GM21528 (cell line): ENCODE data around the gene RHOF.

Experiments used
- ATAC-seq: cut with Tn5 transposase; IDR thresholded peaks from one replicate; pipeline ENCODE4 v1.9.1; 2021; ENCODE audit warnings: mild to moderate bottlenecking, moderate library complexity; ENCODE audit not compliant: unreplicated experiment, low FRiP score

The RHOF gene

DNA sequence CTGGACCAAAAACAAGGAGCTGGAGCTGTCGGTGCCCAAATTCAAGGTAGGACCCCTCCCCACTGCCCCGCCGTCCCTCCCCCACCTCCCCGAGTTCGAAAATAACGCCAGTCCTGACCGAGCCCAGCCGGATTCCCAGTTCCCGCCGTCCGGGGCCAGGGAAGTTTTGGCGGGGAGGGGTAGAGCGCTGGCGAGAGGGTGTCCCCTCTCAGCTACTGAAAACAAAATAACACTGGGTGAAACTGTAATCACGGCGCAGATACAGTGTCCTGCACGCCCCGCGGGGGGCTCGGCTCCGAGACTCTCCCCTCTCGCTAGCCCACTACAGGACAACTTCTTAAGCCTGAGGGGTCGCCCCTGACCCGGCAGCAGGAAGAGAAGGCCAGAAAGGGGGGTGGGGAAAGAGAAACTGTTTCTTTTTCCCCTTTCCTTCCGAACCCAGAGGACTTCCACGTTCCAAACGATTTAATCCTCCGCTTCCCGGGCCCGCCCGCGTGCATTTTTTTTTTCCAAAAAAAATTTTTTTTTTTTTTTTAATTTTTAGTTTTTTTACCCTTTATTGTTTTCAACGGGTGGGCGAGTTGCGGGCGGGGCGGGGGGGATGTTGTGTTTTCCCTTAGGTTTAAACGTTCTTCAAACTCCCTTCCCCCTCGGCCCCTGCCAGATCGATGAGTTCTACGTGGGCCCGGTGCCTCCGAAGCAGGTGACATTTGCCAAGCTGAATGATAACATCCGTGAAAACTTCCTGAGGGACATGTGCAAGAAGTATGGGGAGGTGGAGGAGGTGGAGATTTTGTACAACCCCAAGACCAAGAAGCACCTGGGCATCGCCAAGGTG, 11.9 kb upstream of the RHOF start:
- no peak for ATAC-seq

DNA sequence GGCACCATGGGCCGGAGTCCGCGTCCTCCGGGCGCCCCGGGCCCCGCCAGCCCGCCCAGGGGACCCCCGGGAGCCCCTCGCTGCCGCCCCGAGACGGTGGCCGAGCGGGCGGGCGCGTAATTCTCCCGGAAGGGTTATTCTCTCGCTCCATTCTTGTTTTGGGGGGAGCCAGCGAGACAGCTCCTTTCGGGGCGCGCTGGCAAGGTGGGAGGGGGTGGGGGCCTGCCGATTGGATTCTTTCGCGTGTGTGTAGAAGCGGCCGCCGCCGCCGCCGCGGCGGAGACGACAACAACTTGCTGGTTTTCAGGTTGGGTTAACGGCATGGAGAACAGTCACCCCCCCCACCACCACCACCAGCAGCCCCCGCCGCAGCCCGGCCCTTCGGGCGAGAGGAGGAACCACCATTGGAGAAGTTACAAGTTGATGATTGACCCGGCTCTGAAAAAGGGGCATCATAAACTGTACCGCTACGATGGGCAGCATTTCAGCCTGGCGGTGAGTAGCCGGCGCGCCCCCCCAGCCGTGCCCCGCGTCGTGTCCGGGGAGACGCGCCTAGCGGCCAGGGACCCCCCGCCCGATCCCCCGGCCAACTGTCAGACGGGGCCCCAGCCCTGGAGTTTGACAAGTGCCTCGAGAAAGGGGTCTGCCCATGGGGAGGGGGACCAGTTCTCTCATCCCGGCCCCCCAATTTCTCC, 11.1 kb upstream of the RHOF start:
- no peak for ATAC-seq

DNA sequence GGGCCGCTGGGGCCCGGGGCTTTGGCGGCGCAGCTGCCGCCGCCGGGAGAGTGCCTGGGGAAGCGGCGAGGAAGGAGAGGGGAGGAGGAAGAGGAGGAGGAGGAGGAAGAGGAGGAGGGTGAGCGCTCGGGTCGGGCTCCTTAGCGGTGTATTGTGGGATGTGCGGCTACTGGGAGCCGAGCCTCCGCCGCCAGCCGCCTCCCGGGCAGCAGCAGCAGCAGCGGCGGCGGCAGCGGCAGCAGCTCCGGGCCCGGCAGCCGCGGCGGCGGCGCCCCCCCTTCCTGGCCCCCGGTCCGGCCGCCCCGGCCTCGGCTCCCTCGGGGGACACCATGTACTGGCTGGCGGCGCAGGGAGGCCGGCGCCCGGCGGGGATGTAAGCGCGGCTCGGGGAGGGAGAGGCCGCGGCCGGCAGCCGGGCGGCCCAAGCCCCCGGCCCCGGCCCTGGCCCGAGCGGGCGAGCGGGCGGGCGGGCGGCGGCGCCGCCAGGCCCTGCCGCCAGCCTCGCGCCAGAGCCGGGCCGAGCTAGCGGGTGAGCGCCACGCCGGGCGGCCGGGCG, 10.5 kb upstream of the RHOF start, which contains the start of gene SETD1B:
SETD1B (plus strand) TSS at position 149 of the 556 bp plus-strand sequence. CDS start 729 bp downstream, outside the sequence.
- no peak for ATAC-seq

DNA sequence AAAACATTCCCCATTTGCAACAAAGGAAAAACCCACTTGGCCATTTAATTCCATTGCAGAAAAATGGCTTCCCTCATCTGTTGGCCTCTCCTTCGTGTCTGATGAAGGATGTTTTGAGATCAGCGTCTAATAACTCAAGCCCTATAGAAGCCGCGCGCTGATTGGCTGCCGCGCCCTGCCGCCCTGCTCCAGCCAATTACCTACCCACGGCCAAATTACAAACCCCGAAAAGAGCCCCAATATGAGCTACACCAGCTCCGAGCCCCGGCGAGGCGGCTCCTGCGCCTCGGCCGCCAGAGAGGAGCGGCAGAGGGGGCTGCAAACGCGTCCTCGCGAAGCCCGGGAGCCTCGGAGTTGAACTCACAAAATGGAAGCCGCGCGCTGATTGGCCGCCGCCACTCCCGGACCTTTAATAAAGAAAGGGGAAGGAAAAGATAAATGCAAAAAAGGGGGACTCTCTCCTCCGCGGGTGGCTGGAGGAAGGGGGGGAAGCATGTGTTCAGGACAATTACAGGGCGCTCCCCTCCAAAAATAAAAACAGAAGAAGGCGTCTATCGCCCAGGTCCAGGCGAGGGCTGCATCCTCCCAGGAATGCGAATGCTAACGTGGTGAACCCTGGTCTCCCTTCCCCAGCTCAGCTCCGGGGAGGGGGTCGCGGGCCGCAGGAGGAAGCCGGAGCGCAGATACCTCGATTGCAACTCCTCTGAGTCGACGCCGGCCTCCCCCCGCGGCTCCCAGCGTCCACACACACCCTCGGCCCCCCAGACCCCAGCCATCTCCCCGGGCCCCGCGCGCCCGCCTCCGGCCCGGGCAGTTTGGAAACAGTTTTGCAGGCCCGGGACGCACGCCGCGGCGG, 9.6 kb upstream of the RHOF start:
- peak; percentile 37 for ATAC-seq

DNA sequence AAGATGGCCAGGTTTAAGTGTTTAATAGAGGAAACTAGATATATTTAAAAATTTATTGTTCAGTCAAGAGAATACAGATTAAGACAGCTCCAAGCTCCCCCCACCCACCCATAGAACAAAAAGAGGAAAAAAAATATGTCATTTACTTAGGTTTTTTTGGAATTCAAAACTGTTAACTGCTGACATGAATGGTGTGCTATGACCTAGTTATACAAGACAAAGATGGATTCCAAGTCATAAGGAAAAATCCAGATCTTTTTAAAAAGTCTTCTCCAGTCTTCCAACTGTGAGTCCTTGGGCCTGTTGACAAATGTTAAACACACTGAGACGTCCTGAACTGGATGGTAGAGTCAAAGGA, 9.0 kb upstream of the RHOF start:
- no peak for ATAC-seq

DNA sequence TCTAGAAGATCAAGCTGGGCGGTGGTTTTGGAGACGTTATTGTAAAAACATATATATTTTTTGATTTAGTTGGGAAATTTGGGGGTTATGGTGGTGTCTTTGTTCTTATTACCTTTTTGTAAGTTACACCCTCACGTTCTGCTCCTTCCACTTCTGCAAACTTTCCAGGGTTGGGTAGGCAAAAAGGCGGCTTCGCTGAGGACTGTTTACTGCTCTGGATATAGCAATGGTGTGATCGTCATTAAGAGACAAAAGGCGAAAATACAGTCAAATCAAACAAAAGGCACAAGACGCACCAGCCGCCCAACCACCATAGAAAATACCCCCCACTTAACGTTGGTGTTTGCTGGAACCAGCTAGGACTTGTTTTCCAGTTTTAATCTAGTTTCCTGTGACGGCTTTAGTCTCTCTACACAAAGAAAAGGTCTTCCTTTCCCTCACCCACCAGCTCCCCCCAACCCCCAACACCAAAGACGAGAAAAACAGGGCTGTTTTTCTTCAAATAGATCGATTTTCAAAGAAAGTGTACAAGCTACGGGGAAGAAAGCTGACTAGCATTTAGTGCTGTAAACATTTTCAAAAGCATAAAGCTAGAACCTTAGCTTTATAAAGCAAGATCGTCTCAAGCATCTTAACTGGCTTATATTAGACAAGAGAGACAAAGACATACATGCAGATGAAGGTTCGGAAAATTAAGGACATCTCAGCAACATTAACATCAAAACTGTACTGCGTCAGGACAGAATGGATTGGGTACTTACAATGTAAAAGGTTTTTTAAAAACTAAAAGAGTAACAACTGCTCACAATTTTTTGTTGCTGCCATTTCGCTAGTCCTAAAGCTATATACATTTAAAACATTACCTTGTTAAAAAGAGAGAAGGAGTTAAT, 8.4 kb upstream of the RHOF start:
- no peak for ATAC-seq

DNA sequence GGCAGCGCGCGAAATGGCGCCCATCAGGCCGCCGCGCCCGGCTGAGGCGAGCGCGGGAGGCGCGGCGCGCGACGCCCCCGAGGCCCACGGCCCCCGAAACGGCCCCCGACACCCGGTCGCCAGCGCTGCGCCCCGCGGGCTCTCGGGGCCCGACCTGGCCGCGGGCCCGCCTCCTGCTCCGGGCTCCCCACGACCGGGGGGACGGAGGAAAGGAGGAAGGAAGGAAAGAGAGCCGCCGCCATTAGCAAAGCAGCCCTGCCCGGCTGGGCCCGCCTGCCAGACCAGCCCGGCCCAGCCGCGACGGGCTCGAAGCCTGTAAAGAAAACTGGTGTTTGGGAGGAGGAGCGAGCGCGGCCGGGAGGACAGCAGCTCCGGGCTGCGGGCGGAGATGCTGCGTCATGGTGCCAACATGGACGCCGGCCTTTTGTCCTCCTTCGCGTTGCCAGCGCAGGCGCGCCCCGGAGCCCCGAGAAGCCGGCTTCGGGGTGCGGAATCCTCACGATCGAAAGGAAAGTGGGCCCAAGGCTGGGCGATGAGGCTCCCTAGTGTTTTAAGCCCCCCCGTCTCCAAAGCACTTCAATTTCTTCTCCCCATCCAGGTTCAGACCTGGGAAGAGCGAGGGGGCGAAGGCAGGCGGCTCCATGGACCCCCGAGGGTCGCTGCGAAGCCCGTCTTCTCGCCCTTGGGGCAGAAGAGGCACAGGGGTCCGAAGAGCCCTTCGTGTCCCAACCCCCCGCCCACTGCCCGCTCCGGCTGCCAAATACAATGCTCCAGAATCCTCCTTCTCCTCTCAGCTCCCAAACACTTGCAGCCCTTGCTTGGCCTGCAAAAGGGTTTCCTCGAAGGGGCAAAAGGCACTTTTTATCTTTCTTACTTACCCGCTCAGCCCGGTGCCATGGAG, 7.5 kb upstream of the RHOF start:
- ATAC-seq, result no peak

DNA sequence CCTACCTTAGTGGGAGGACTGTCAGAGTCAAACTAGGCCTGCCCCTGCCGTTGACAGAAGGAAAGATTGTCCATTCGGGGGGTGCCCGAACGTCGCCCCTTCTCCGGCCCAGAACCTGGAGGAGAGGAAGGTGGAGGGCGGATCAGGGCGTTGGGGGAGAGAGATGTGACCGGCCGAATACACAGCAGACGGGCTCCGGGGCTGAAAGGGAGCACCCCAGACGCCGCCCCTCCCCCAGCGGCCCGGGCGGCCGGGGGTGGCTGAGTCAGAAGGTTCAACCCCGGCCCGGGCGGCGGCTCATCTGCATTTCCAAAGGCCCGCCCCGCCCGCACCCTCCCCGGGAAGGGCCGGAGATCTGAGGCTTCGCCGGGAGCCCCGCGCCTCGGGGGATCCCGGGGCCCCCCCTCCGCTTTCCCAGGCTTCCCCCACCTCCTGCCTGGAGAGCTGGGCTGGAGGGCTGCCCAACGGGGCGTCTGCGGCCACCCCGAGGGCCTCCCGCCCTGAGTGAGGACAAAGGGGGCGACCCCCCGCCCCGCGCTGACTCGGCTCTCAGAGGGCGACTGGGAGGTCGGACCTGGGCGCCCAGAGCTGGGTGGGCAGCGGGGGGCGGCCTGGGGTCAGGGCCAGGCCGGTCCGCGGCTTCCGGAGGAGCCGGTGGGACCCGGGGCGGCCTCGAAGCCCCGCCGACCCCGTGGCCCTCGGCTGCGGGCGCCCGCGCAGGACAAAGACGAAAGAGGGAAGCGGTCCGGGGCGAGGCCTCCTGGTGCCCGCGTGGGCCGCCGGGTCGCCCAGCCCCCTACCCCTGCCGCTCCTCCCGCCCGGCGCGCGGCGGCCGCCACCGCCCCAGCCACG, 6.6 kb upstream of the RHOF start:
- no peak for ATAC-seq

DNA sequence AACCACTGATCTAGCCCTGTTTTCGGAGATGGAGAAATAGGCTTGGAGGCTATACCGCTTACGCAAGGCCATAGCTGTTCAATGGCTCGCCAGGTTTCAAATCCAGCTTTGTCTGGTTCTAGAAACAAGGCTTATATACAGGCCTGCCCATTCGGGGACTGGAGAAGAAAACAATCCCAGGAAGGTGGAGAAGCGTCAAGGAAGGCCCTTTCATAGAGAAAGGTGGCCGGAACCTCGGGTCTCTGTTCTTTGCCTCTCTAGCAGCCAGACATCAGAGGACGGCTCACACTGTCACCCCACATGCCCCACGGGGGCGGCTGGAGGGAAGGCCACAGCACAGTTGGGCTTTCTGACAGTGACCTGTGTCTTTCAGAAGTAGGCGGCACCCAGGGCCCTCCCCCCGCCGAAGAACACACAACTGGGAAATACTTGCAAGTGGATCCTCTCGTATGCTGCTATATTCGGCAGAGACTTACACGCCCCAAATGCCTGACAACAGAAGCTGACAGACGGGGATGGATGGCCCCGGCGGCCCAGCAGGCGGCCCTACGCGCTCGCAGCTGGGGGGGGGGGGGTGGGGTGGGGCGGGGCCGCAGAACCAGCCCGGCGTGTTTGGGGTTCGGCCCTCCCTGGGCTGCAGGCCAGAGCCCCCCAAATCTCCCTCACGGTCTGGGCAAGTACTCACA, 5.8 kb upstream of the RHOF start:
- ATAC-seq, result no peak

DNA sequence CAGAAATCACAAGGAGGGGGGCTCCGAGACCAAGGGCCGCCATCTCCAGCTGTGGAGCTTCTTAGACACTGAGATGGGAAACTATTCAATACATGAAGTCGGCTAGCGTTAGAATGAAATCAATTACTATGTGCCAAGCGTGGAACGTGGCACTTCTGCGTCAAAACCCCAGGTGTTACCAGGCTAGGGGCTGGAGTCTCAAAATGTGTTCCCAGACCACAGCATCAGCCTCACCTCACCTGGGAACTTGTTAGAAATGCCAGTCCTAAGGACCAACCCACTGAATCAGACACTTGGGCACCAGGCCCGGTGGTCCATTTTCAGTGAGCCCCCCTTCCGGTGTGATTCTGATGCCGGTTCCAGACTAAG, 5.3 kb upstream of the RHOF start:
- no peak for ATAC-seq

DNA sequence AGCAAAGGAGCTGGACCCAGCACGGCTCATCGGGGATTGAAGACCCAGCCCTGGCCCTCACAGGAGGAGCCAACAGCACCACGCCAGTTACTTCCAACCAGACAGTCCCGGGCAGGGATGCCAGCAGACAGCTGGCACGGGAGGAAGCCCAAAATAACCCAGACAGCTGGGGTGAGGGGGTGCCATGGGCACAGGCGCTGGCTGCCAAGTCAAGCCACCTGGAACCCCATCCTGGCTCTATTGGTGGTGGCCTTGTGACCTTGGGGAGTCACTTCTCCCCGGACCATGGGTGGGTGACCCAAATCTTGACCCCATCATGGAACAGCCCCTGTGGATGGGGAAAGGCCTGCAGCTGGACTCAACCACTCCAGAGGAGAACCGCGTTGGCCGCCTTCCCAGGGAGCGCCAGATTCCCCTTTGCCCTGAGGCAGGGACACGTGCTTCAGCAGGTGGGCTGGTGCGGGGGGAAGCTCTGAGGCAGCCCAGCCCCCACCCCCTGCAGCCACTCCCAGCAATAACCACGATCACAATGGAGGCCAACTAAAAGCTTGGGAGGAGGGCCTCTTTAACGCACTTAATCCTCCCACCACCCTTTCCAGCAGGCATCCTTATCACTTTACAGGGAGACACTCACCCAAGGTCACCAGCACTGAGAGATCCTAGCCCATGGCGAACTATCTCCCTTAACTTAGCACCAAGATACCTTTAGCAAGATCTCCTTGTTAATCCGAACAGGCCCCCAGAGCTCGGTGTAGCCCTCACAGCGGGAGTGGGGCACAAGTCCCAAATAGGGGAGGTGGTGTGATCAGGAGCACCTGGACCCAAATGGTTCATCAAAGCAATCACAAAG, 4.7 kb upstream of the RHOF start:
- ATAC-seq, result no peak

DNA sequence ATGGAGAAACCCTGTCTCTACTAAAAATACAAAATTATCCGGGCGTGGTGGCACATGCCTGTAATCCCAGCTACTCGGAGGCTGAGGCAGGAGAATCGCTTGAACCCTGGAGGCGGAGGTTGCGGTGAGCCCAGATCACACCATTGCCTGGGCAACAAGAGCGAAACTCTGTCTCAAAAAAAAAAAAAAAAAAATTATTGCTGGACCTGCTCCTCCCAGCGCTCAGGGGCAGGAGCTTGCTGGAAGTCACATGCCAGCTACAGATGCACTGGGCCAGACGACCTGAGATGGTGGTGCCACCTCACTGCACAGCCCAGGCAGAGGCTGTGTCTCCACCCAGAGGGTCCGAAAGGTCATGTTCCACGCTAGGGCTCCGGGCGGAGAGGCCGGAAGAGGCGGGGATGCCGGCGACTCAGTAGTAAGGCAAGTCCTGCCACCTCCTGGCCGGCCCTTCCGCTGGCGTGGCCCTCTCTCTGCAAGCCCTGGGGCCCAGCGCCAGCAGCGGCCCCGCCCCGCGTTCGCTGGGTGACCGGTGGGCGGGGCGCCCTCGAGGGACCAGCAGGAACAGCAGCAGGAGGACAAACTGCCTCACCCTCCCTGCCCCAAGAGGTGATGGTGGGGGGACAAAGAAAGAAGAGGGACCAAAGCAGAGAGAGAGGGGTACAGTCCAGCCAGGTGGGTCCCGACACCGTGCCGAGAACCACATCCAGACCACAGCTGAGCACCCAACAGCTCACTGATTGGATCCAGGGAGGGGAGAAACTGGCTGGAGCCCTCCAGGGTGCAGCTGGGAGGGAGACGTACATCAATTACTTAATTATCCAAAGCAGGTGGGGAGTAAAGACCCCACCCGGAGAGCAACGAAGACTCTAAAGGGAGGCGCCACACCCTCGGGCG, 3.6 kb upstream of the RHOF start:
- ATAC-seq, result no peak

DNA sequence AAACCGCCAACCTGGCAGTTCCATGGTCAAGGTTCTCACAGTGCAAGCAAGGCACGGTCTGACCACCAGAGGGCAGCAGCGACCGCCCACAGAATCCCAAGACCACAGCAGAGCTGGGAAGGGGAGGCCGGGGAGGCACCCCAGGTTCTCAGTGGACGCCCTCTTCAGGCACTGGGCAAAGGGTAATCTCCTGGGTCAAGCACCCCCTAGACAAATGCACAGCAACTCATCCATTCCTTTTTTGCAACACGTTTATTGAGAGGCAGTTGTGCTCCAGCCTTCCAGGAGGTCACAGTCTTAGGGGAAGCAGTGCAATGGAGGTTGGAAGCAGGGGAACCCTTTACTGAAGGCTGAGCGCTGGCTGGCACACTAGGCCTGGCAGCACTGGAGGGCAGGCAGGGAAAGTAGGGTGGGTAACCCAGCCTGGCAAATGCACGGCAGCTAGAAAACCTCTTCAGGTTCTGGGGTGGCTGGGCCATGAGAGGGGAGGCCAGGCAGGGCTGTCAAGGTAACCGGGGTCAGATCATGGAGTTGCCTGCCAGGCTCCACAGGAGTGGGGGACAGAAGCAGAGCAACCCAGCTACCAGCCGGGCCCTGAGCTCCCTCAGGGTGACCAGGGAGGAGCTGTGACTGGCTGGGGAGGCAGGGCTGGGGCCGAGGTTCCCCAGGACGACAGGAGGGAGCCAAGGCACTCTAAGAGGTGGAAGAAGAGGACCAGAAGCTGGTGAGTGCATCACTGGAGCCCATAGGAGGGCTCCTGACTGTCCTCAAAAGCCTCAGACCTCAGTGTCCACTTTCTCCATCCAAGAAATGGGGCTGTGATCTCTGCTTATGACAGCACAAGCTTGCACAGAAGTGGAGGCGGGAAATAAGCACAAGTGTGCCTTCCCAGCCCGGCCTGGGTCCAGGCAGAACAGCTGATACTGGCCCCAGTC, 1.8 kb upstream of the RHOF start:
- peak; percentile 21 for ATAC-seq

DNA sequence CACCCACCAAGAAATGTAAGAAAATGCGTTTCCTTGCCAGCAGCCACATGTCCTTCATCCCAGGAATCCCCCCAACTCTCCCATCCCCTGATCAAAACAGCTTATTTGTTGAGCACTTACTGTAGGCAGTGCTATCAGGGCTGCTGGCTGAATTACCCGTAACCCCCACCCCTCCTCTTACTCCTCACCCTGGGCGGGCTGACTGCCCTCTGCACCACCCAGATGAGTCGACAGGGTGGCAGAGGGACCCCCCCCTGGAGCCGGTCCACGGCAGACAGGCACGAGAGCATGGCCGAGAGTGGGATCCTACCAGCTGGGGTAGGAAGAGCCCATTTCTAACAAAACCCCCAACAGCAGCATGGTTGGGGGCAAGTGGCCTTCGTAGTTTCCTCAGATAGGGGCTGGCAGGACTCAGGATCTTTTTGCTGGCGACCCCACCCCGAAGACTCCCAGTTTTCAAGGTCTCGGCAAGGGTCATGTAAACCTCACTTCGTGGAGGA, 1.1 kb upstream of the RHOF start:
- ATAC-seq, result no peak
